Kidney (tissue), 14 donors: ENCODE data around the gene C2orf72. TPM values are rescaled to one million over a fixed set of nuclear protein-coding genes. Genes with fewer than 3 reads are reported as not detected.

ENCODE experiments used
- DNase-seq, 5 donors: peaks; one replicate each; pipeline ENCODE4 v3.0.0-alpha.2; 2013 to 2020
- FAIRE-seq: peaks from 2 replicates; lab custom pipeline; 2012; peaks lifted over from hg19 to GRCh38; lab: Jason Lieb, UNC
- H3K27ac ChIP-seq, 2 donors: one replicate each; pipeline ENCODE4 v1.7.0; 2013; ENCODE audit warnings: low read depth in 2 of 2, low read length in 2 of 2, inconsistent platforms in 1 of 2
- H3K27me3 ChIP-seq: one replicate; pipeline ENCODE4 v1.7.1; 2013; ENCODE audit warnings: low read length, inconsistent platforms; ENCODE audit not compliant: control insufficient read depth, insufficient read depth
- H3K36me3 ChIP-seq, 3 donors: one replicate each; pipeline versions ENCODE4 v1.7.0 to v1.7.1; 2013; ENCODE audit warnings: low read length in 3 of 3, control low read depth in 1 of 3, inconsistent platforms in 1 of 3; ENCODE audit not compliant: insufficient read depth in 3 of 3, control insufficient read depth in 2 of 3
- H3K4me1 ChIP-seq, 3 donors: one replicate each; pipeline versions ENCODE4 v1.7.0 to v1.7.1; 2013; ENCODE audit warnings: low read length in 3 of 3, inconsistent platforms in 1 of 3, low read depth in 1 of 3; ENCODE audit not compliant: control insufficient read depth in 2 of 3, insufficient read depth in 2 of 3
- H3K4me3 ChIP-seq, 3 donors: one replicate each; pipeline versions ENCODE4 v1.7.0 to v1.8.1; 2013; ENCODE audit warnings: low read length in 3 of 3, control low read depth in 1 of 3, inconsistent platforms in 1 of 3
- H3K9ac ChIP-seq, 3 donors: one replicate each; pipeline versions ENCODE4 v1.7.0 to v1.7.1; 2013; ENCODE audit warnings: low read length in 3 of 3, control low read depth in 1 of 3, inconsistent platforms in 1 of 3
- H3K9me3 ChIP-seq, 3 donors: one replicate each; pipeline versions ENCODE4 v1.7.0 to v1.7.1; 2013; ENCODE audit warnings: low read length in 3 of 3, control low read depth in 1 of 3, inconsistent platforms in 1 of 3; ENCODE audit not compliant: control insufficient read depth in 2 of 3, insufficient read depth in 1 of 3
- CTCF ChIP-seq: IDR thresholded peaks from 3 replicates; pipeline ENCODE4 v1.5.1; 2012; ENCODE audit warnings: mild to moderate bottlenecking, moderate library complexity, borderline replicate concordance; ENCODE audit not compliant: insufficient read depth; ENCODE audit errors: extremely low read depth
- intact Hi-C: fragments of 100-400 bp; cut with DNase I; formaldehyde crosslinking; loops from one replicate; pipeline ENCODE4 v1.11.1; 2022
- polyA plus RNA-seq: library from polyadenylated mRNA; stranded (reverse); fragments of 350-450 nt; fragmentation: Illumina TruSeq; extraction: RNeasy Lipid Tissue Mini Kit (QIAGEN cat#74804); gene quantifications from one replicate; pipeline ENCODE4 v1.2.3, GENCODE V29; 2014; ENCODE audit warnings: low read depth, low replicate concordance; ENCODE audit not compliant: insufficient read depth
- total RNA-seq: library from RNA; stranded (reverse); fragmentation: NEBNext Ultra II Directional; extraction: Animal tissue kit (Norgen Biotek cat#: 25700); gene quantifications from one replicate; pipeline ENCODE4 v1.2.1, GENCODE V29; 2021
- donor health status: control.
- donor health status: control.
- donor health status: control.
- donor health status: control.
- donor health status: control.
- donor health status: DM: yes; HTN: yes; CAD: no.
- donor health status: Normal renal cell carcinoma (clear cell type).

The C2orf72 gene
- total and polyA plus RNA-seq, 2 donors from 2014 or later: 0.88 to 2.6 TPM

- peaks cover 5 to 18% (median 12%) of the 10 kb centered on the region in 3 donors for H3K4me1 ChIP-seq
- intact Hi-C loops: no loop called here
- H3K36me3 ChIP-seq: peaks cover 0 to 2% (median 0%) of the 10 kb centered on the region in 3 donors
- peak within 1 kb of the TSS; percentile 60 to 82 (median 77) for H3K4me3 ChIP-seq
- DNase-seq (peak; percentile 95 to 97 (median 95)), FAIRE-seq (peak; percentile 17)
- no peaks in the 10 kb centered on the region for H3K27me3 ChIP-seq
- H3K9me3 ChIP-seq: no peaks in the 10 kb centered on the region
- H3K27ac ChIP-seq: peak within 1 kb of the TSS; percentile 94 to 97
- TF ChIP-seq CTCF: peak; percentile 93
- H3K9ac ChIP-seq: peak within 1 kb of the TSS; percentile 50 to 86 (median 79)
Observed at GRCh38 chr2:231056453-231057416, 19.4 kb downstream of the C2orf72 start, which contains the start of gene PSMD1. TSS of gene PSMD1 (plus strand) at chr2:231056867. CDS start at chr2:231057026, 159 bp downstream.

GRCh38 chr2:231057590-231057989 is 20.3 kb downstream of the C2orf72 start:
- FAIRE-seq: no peak
- H3K27ac ChIP-seq: no peak overlapping the region

GRCh38 chr2:231058761-231059550 is 21.6 kb downstream of the C2orf72 start:
- Histone ChIP-seq H3K36me3 (peaks cover 2 to 18% (median 15%) of the 10 kb centered on the region in 3 donors), H3K4me3 (peak overlapping the region in 1 of 3 donors; percentile 3), H3K9me3 (no peaks in the 10 kb centered on the region), H3K9ac (no peak overlapping the region), H3K4me1 (peaks cover 5 to 13% (median 7%) of the 10 kb centered on the region in 3 donors), H3K27me3 (no peaks in the 10 kb centered on the region), H3K27ac (no peak overlapping the region)
- intact Hi-C loops: no loop called here
- DNase-seq: no peak
- TF ChIP-seq CTCF: no peak
- no peak for FAIRE-seq

More at GRCh38 chr2:231057590-231057989, 20.3 kb downstream of the C2orf72 start:
- H3K4me3 ChIP-seq: peak overlapping the region; percentile 60 to 82 (median 77)
- H3K36me3 ChIP-seq: peaks cover 0 to 6% (median 4%) of the 10 kb centered on the region in 3 donors
- H3K9ac ChIP-seq: peak overlapping the region; percentile 50 to 86 (median 79)
- no peak for TF ChIP-seq CTCF
- H3K9me3 ChIP-seq: no peaks in the 10 kb centered on the region
- H3K4me1 ChIP-seq: peaks cover 5 to 13% (median 7%) of the 10 kb centered on the region in 3 donors
- intact Hi-C loops: no loop called here
- no peaks in the 10 kb centered on the region for H3K27me3 ChIP-seq
- peak in 1 of 5 donors; percentile 33 for DNase-seq
